ENCODE measurements around the gene CAPN15. TPM values are rescaled to one million over a fixed set of nuclear protein-coding genes. Genes with fewer than 3 reads are reported as not detected.

The CAPN15 gene
- polyA plus RNA-seq, 1 of the 3 experiments (the other 2 are of a cell fraction) = 22.9 TPM

DNA sequence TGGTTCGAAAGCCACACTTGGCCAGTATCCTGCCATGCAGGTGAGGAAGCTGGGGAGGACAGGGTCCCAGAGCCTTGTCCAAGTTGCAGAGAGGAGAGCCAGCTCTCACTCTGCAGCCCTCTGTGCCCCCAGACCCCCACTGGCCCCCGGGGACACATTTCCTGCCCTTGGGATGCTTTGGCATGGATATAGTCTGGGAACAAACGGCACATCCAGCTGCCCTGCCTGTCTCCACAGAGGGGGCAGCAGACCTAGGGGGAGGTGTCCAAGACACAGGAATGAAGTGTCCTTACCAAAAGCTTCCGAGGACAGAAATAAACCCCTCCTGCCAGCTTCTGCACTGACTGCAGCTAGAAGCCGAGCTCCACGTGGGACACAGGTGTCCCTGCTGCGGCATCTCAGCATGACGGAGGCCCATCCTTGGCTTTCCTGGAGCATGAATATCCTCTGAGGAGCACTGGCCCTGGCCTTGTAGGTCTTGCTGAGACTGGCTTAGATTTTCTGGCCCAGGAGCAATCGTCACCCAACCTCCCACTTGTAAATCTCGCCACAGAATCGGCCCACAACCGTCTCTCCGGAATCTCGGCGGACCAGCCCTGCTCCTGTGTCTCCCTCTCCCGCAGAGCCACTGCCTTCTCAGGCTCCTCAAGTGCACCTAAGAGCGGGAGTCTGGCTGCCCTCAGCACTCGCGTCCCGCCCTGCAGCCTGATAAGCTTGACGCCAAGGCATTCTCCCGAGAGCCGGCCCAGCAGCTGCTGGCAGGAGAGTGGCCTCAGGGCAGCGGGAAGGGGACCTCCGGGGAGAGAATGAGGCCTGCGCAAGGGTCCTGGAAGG, 1.1 kb upstream of the CAPN15 start:
- peak overlapping the region; percentile 83 to 86 for H3K4me3 ChIP-seq (ENCODE audit: low read depth in 2 of 2, low read length in 1 of 2)
- no peaks in the 10 kb centered on the region for H3K9me3 ChIP-seq
- H3K27ac ChIP-seq (ENCODE audit: low read depth in 2 of 2, low read length in 1 of 2) = peak overlapping the region; percentile 72 to 92
- TF ChIP-seq RXRA (IDR thresholded peaks at IDR 0.05; ENCODE audit: borderline replicate concordance, low read depth) (no peak), EP300 (IDR thresholded peaks at IDR 0.05; ENCODE audit: borderline replicate concordance in 1 of 2, low read depth in 1 of 2, low read length in 1 of 2) (no peak), RFX5 (IDR thresholded peaks at IDR 0.05; ENCODE audit: low read length) (no peak), MXI1 (IDR thresholded peaks at IDR 0.05; ENCODE audit: low read depth, low read length) (peak; percentile 62; the same call in 1 of the 2 replicates), TAF1 (IDR thresholded peaks at IDR 0.05; ENCODE audit: borderline replicate concordance, low read depth, low read length) (no peak), TCF12 (IDR thresholded peaks at IDR 0.05) (no peak), NRF1 (IDR thresholded peaks at IDR 0.05; ENCODE audit: low read depth, low read length) (0 out of 2 replicates have a peak, but pooled peaks have one; percentile 9), FOSL2 (IDR thresholded peaks at IDR 0.05; ENCODE audit: borderline replicate concordance, low read depth) (no peak), GABPA (IDR thresholded peaks at IDR 0.05; ENCODE audit: low read depth) (no peak)
- TF ChIP-seq, protein P1, sequence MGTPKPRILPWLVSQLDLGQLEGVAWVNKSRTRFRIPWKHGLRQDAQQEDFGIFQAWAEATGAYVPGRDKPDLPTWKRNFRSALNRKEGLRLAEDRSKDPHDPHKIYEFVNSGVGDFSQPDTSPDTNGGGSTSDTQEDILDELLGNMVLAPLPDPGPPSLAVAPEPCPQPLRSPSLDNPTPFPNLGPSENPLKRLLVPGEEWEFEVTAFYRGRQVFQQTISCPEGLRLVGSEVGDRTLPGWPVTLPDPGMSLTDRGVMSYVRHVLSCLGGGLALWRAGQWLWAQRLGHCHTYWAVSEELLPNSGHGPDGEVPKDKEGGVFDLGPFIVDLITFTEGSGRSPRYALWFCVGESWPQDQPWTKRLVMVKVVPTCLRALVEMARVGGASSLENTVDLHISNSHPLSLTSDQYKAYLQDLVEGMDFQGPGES (IDR thresholded peaks at IDR 0.05; ENCODE audit: low read depth, low read length) = no peak
- TF ChIP-seq, protein P2, sequence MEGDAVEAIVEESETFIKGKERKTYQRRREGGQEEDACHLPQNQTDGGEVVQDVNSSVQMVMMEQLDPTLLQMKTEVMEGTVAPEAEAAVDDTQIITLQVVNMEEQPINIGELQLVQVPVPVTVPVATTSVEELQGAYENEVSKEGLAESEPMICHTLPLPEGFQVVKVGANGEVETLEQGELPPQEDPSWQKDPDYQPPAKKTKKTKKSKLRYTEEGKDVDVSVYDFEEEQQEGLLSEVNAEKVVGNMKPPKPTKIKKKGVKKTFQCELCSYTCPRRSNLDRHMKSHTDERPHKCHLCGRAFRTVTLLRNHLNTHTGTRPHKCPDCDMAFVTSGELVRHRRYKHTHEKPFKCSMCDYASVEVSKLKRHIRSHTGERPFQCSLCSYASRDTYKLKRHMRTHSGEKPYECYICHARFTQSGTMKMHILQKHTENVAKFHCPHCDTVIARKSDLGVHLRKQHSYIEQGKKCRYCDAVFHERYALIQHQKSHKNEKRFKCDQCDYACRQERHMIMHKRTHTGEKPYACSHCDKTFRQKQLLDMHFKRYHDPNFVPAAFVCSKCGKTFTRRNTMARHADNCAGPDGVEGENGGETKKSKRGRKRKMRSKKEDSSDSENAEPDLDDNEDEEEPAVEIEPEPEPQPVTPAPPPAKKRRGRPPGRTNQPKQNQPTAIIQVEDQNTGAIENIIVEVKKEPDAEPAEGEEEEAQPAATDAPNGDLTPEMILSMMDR (IDR thresholded peaks at IDR 0.05) = no peak
- TF ChIP-seq, protein P3, sequence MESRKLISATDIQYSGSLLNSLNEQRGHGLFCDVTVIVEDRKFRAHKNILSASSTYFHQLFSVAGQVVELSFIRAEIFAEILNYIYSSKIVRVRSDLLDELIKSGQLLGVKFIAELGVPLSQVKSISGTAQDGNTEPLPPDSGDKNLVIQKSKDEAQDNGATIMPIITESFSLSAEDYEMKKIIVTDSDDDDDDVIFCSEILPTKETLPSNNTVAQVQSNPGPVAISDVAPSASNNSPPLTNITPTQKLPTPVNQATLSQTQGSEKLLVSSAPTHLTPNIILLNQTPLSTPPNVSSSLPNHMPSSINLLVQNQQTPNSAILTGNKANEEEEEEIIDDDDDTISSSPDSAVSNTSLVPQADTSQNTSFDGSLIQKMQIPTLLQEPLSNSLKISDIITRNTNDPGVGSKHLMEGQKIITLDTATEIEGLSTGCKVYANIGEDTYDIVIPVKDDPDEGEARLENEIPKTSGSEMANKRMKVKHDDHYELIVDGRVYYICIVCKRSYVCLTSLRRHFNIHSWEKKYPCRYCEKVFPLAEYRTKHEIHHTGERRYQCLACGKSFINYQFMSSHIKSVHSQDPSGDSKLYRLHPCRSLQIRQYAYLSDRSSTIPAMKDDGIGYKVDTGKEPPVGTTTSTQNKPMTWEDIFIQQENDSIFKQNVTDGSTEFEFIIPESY (IDR thresholded peaks at IDR 0.05; ENCODE audit: borderline replicate concordance, low read depth) = no peak
- TF ChIP-seq, protein P4, sequence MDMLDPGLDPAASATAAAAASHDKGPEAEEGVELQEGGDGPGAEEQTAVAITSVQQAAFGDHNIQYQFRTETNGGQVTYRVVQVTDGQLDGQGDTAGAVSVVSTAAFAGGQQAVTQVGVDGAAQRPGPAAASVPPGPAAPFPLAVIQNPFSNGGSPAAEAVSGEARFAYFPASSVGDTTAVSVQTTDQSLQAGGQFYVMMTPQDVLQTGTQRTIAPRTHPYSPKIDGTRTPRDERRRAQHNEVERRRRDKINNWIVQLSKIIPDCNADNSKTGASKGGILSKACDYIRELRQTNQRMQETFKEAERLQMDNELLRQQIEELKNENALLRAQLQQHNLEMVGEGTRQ (IDR thresholded peaks at IDR 0.05; ENCODE audit: borderline replicate concordance, low read depth, low read length) = no peak
- H3F3A ChIP-seq (replicated peaks; ENCODE audit: insufficient read depth) = peaks cover 26% of the 10 kb centered on the region
- no peak overlapping the region for H2AFZ ChIP-seq (ENCODE audit: low read depth)
- H3K9ac ChIP-seq = peak overlapping the region; percentile 94
- H3K4me2 ChIP-seq = peak overlapping the region; percentile 89
- peaks cover 53% of the 10 kb centered on the region for H3K79me2 ChIP-seq (ENCODE audit: insufficient read depth)
- H3K27me3 ChIP-seq (ENCODE audit: insufficient read depth) = no peaks in the 10 kb centered on the region
- H3K9me2 ChIP-seq = no peaks in the 10 kb centered on the region
- CTCF ChIA-PET = interaction anchor here (1.0 to 2.3 kb wide), 4 partner anchors 13 to 135 kb away, joined by 3 to 9 read pairs (median 4); partner anchors contain the start of gene PIGQ
- no peak for DNase-seq
- H3K36me3 ChIP-seq (replicated peaks in 1 of 2; ENCODE audit: control insufficient read depth in 1 of 2, insufficient read depth in 2 of 2, low read length in 1 of 2) = peaks cover 0 to 7% of the 10 kb centered on the region in 2 experiments
- POLR2A ChIA-PET = interaction anchor here (0.5 to 1.6 kb wide), 6 partner anchors 12 to 110 kb away, joined by 3 to 6 read pairs (median 4); partner anchors contain the start of genes METTL26 and RAB11FIP3
- peaks cover 11 to 25% of the 10 kb centered on the region in 2 experiments; a peak in 3 of 4 replicates for H3K4me1 ChIP-seq (ENCODE audit: control insufficient read depth in 1 of 2, insufficient read depth in 2 of 2, low read depth in 1 of 2, low read length in 1 of 2)
- peaks cover 43% of the 10 kb centered on the region for H4K20me1 ChIP-seq (ENCODE audit: insufficient read depth)
- WGBS (ENCODE audit: low lambda C conversion rate) = 20% methylated on average over 18 of the region's 26 CpGs

Data from SK-N-SH (cell line).